ENCODE measurements around the gene PLOD3. TPM values are rescaled to one million over a fixed set of nuclear protein-coding genes. Genes with fewer than 3 reads are reported as not detected.

Gene PLOD3
- total and polyA plus RNA-seq, 9 of the 15 experiments (the other 6 are each of a cell fraction or from before 2014, with no cell fraction given) = 2.8 to 101 (median 30.9) TPM

GRCh38 chr7:101243646-101244374 is 26.4 kb upstream of the PLOD3 start:
- CTCF ChIA-PET (ENCODE audit: low intra/inter-chr PET ratio) = interaction anchor here (0.6 to 0.9 kb wide), 3 partner anchors 13 to 188 kb away, joined by 3 to 6 read pairs (median 3); no protein-coding TSS in a partner anchor
- peak overlapping the region; percentile 94 to 98 for H3K9ac ChIP-seq (ENCODE audit: insufficient read depth in 1 of 2, low read depth in 2 of 2, low read length in 2 of 2)
- no peaks in the 10 kb centered on the region for H3K27me3 ChIP-seq (ENCODE audit: control insufficient read depth in 2 of 2, insufficient read depth in 2 of 2, low read length in 2 of 2)
- intact Hi-C loops (cut with micrococcal nuclease) (no loop called here), in situ Hi-C loops (cut with MboI) (no loop called here)
- POLR2A ChIA-PET = interaction anchor here (1.1 to 1.8 kb wide), 6 partner anchors 9 to 26 kb away, joined by 3 to 22 read pairs (median 6); partner anchors contain the start of genes PLOD3 and ZNHIT1
- peak; percentile 75 for FAIRE-seq
- no TSS peak for BruUV-seq (replicated peaks)
- H3K79me2 ChIP-seq (ENCODE audit: control insufficient read depth, insufficient read depth, low read length) = peaks cover 52% of the 10 kb centered on the region
- H3K4me3 ChIP-seq = peak overlapping the region; percentile 69
- peaks cover 8% of the 10 kb centered on the region for H3K9me3 ChIP-seq (replicated peaks; ENCODE audit: control insufficient read depth, insufficient read depth, low read depth, low read length)
- H3K4me2 ChIP-seq (ENCODE audit: insufficient read depth, low read length) = peak overlapping the region; percentile 100
- peak in 3 of 4 experiments; percentile 85 to 89 (median 88) for DNase-seq (ENCODE audit: extremely low read depth in 1 of 4, low spot score in 3 of 4)
- H3K9me1 ChIP-seq (ENCODE audit: control insufficient read depth, insufficient read depth, low read length) = no peaks in the 10 kb centered on the region
- WGBS (ENCODE audit: insufficient coverage, low coverage, missing lambda C conversion rate) = 9% methylated on average over 25 of the region's 28 CpGs
- peak overlapping the region; percentile 93 for H3K27ac ChIP-seq (ENCODE audit: extremely low read depth, low read depth, low read length)
- ATAC-seq = peak; percentile 1
- H3K4me1 ChIP-seq (replicated peaks in 1 of 2; ENCODE audit: control insufficient read depth in 2 of 2, insufficient read depth in 2 of 2, low read length in 2 of 2) = peaks cover 19 to 62% of the 10 kb centered on the region in 2 experiments; a peak in 4 of 5 replicates
- peak overlapping the region; percentile 91 for H2AFZ ChIP-seq (ENCODE audit: low read depth, low read length)
- peaks cover 53% of the 10 kb centered on the region for H3K36me3 ChIP-seq (ENCODE audit: control insufficient read depth, insufficient read depth, low read length)
- peaks cover 7% of the 10 kb centered on the region; the same call in 1 of the 2 replicates for H4K20me1 ChIP-seq (replicated peaks; ENCODE audit: control insufficient read depth, insufficient read depth, low read length)
- TF ChIP-seq FOXO4 (CRISPR knock-in tag; IDR thresholded peaks at IDR 0.05) = no peak
- no peak for TF ChIP-seq USF1 (CRISPR knock-in tag; IDR thresholded peaks at IDR 0.05)
- TF ChIP-seq TGIF2 (CRISPR knock-in tag; IDR thresholded peaks at IDR 0.05) = no peak
- TF ChIP-seq ZKSCAN8 (CRISPR knock-in tag; IDR thresholded peaks at IDR 0.05) = no peak
- peak in 1 of 2 experiments; percentile 78; a peak in 2 of 4 replicates for TF ChIP-seq MAZ (CRISPR knock-in tag; conservative IDR thresholded peaks at IDR 0.05 in 1 of 2, IDR thresholded peaks at IDR 0.05 in 1 of 2)
- TF ChIP-seq ARID1B (IDR thresholded peaks at IDR 0.05) = peak; percentile 66; the same call in 1 of the 2 replicates
- TF ChIP-seq TCF3 (CRISPR knock-in tag; IDR thresholded peaks at IDR 0.05) = peak; percentile 26; the same call in 1 of the 2 replicates
- peak; percentile 57; the same call in 1 of the 2 replicates for TF ChIP-seq NCOR1 (IDR thresholded peaks at IDR 0.05)
- peak in 1 of 2 experiments; percentile 80 for TF ChIP-seq E2F6 (IDR thresholded peaks at IDR 0.05; ENCODE audit: borderline replicate concordance in 1 of 2, extremely low read depth in 1 of 2, insufficient read depth in 1 of 2, insufficient read length in 1 of 2, low read depth in 1 of 2, low read length in 1 of 2, poor library complexity in 1 of 2, severe bottlenecking in 1 of 2)
- TF ChIP-seq HOMEZ (CRISPR knock-in tag; IDR thresholded peaks at IDR 0.05) = 0 out of 2 replicates have a peak, but pooled peaks have one; percentile 43
- TF ChIP-seq ZFP91 (CRISPR knock-in tag; IDR thresholded peaks at IDR 0.05) = no peak
- peak; percentile 44; the same call in 1 of the 2 replicates for TF ChIP-seq ERF (CRISPR knock-in tag; IDR thresholded peaks at IDR 0.05)
- TF ChIP-seq SNRNP70 (optimal IDR thresholded peaks at IDR 0.05; ENCODE audit: low read depth, low read length) = no peak

Data from K562 (cell line).